ENCODE measurements around the gene LCT.

LCT gene

DNA sequence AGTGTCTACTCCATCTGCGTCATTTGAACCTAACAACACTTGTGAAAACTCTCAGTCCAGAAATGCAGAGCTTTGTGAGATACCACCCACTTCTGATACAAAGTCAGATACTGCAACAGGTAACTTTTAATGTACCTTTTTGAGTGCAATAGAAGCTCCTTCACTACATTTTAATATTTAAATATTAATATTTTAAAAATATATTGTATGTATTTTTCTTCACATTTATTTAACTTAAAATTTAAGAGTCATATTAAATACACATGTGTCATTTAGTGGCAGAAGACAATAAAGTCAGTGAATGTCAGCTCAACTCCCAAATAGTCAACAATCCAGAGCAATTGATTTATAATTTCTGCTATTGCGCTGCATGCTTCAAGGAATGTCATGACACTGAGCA lies 81.4 kb downstream of the LCT start:
- H3K4me3 ChIP-seq = no peak overlapping the region
- no peak overlapping the region for H3K27ac ChIP-seq

GRCh38 chr2:135745545-135745944 lies 91.4 kb downstream of the LCT start:
- no peak overlapping the region for H3K4me3 ChIP-seq
- no peak overlapping the region for H3K27ac ChIP-seq

DNA sequence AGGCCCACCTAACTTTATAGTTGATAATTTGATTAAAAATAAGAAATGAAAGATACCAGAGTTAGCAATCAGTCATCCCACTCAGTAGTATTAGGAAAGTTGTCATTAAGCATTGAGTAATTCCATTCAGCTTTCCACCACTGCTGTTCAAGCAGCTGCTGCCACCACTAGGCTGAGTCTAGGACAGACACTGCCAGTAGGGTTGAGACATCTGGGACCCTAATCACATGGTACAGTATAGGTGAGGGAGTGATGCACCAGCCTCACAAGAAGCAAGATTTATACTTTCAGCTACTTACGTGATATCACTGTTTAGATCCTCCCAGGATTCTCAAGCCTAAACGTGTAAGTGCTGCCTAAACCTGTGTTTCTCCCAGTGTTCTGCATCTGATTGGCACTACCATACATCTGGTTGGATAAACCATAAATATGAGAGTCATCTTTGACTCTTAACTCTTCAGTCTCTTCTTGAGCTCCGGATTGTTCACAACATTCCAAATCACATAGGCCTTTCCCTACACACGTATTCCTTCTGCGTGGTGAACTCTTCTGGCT lies 92.1 kb downstream of the LCT start:
- H3K27ac ChIP-seq = no peak overlapping the region
- H3K4me3 ChIP-seq = no peak overlapping the region

- Histone ChIP-seq H3K4me3 (no peak overlapping the region), H3K27ac (peak overlapping the region in 5 of 21 experiments; percentile 33 to 100 (median 97))
Observed at GRCh38 chr2:135743860-135744259, 93.1 kb downstream of the LCT start.

- peak overlapping the region; percentile 83 to 98 (median 87) for H3K4me3 ChIP-seq
- peak overlapping the region; percentile 88 to 100 (median 98) for H3K27ac ChIP-seq
Observed at GRCh38 chr2:135742325-135742757, 94.6 kb downstream of the LCT start.

DNA sequence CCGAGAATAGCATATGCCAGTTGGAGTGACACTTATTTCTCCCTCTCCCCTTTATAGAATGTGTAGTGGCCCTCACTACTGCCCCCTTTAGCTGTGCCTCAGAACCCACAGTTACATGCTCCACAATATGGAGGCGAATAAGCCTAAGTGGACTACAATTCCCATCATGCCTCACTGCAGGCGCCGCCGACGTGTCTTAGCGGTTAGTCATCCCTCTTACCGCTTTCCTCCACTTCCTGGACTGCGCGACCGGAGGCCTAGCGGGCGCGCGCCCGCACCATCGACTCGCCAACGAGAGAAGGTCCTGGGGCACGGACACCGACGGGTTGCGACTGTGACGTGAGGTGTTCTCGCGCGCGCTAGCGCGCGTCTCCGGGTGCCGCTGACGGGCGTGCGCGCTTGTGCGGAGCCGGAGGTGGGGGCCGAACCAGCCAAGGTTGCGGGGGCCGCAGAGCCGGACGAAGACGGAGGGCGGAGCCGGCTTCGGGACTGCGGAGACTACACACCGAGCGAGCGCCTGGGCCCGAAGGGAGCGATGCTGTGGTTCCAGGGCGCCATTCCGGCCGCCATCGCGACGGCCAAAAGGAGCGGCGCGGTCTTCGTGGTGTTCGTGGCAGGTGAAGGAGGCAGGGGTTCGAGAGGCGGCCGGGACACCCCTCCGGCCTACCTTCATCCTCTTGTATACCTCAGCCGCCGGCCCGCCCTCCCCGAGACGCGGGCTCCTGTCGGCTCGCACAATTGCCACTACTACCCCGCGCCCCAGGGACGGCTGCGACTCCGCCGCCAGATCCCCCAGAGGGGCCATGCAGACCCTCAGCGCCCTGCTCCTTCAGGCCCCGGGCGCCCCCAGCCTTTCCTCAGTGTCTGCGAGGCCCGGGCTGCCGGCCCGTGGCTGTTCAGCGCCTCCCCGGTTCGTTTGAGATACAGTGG lies 95.3 kb downstream of the LCT start, which contains the start of gene UBXN4:
Gene UBXN4, plus strand, starts transcription at position 461 of the 930 bp plus-strand sequence. Its CDS starts 75 bp downstream, at position 536.
- Histone ChIP-seq H3K27ac (peak within 1 kb of the TSS; percentile 88 to 100 (median 98)), H3K4me3 (peak within 1 kb of the TSS; percentile 83 to 98 (median 87))

DNA sequence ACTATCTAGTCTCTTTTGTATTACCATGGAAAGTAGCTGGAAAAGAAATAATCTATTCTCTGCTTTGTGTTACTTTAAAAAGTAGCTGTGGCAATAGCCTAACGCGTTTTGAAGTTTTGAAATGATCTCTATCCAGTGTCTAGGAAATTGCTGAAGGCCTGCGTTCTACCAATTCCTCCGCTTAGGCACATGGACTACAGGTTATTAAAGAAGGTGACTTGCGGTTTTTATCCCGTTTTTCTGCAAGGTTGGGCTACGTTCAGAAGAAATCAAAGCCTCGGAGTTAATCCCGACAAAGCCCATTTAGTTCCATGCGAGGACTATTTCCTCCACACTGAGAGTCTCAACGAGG lies 96.0 kb downstream of the LCT start:
- Histone ChIP-seq H3K27ac (peak overlapping the region in 5 of 21 experiments; percentile 96 to 100 (median 98)), H3K4me3 (peak overlapping the region in 3 of 7 experiments; percentile 87 to 98 (median 88))

DNA sequence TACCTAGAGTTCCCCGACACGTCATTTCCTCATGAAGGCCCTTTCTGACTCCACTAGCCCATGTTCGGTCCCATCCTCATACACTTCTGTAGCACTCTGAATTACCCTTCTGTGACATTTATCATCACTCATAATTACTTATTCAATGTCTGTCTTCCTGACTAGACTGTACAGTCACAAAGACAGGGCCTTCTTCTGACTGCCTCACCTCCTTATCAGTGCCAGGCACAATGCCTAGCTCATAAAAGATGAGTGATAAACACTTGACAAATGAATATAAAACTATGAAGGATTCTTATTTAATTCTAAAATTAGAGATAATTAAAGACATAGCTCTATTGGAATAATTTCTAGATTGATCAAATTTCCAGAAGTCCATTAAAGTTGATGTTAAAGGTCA lies 96.8 kb downstream of the LCT start:
- H3K27ac ChIP-seq = no peak overlapping the region
- H3K4me3 ChIP-seq = no peak overlapping the region
